H9 (cell line): ENCODE results near the gene HDAC1. TPM values are rescaled to one million over a fixed set of nuclear protein-coding genes. Genes with fewer than 3 reads are reported as not detected.

Experiments used
- DNase-seq: peaks from one replicate; pipeline ENCODE4 v3.0.0-alpha.2; 2017
- H2AFZ ChIP-seq: one replicate; pipeline ENCODE4 v1.6.1; 2013; ENCODE audit warnings: mild to moderate bottlenecking, low read length, control low read depth, moderate library complexity
- H2AK5ac ChIP-seq: 2 replicates; pipeline ENCODE4 v1.6.1; 2013; ENCODE audit warnings: low read length, control low read depth, mixed read lengths; ENCODE audit not compliant: insufficient read length
- H2BK120ac ChIP-seq: one replicate; pipeline ENCODE4 v1.6.1; 2013; ENCODE audit warnings: low read depth, mild to moderate bottlenecking, low read length, control low read depth, inconsistent platforms; ENCODE audit not compliant: poor library complexity, severe bottlenecking
- H2BK12ac ChIP-seq: 2 replicates; pipeline ENCODE4 v1.6.1; 2013; ENCODE audit warnings: low read length, control low read depth, mixed read lengths, low read depth; ENCODE audit not compliant: insufficient read length
- H2BK15ac ChIP-seq: 2 replicates; pipeline ENCODE4 v1.6.1; 2013; ENCODE audit warnings: low read depth, low read length, control low read depth
- H2BK20ac ChIP-seq: one replicate; pipeline ENCODE4 v1.6.1; 2013; ENCODE audit warnings: low read depth, mild to moderate bottlenecking, low read length, control low read depth, inconsistent platforms; ENCODE audit not compliant: poor library complexity, severe bottlenecking
- H2BK5ac ChIP-seq: 2 replicates; pipeline ENCODE4 v1.6.1; 2013; ENCODE audit warnings: low read length, control low read depth, mixed read lengths; ENCODE audit not compliant: insufficient read length
- H3K14ac ChIP-seq: 2 replicates; pipeline ENCODE4 v1.6.1; 2013; ENCODE audit warnings: low read length, control low read depth; ENCODE audit not compliant: insufficient read depth
- H3K18ac ChIP-seq: 2 replicates; pipeline ENCODE4 v1.6.1; 2013; ENCODE audit warnings: low read depth, mild to moderate bottlenecking, mixed read lengths, low read length, control low read depth; ENCODE audit not compliant: insufficient read length
- H3K23ac ChIP-seq: 2 replicates; pipeline ENCODE4 v1.6.1; 2013; ENCODE audit warnings: low read length, control low read depth, mixed read lengths, low read depth; ENCODE audit not compliant: insufficient read length
- H3K23me2 ChIP-seq: 2 replicates; pipeline ENCODE4 v1.6.1; 2013; ENCODE audit warnings: low read depth, mild to moderate bottlenecking, mixed read lengths, low read length, control low read depth; ENCODE audit not compliant: insufficient read length, poor library complexity, severe bottlenecking
- H3K27ac ChIP-seq: 2 replicates; pipeline ENCODE4 v1.5.1; 2013; ENCODE audit warnings: low read length, control low read depth, mixed read lengths, low read depth; ENCODE audit not compliant: insufficient read length
- H3K27me3 ChIP-seq: 2 replicates; pipeline ENCODE4 v1.6.1; 2013; ENCODE audit warnings: low read length, control low read depth, inconsistent platforms; ENCODE audit not compliant: insufficient read depth
- H3K4ac ChIP-seq: 2 replicates; pipeline ENCODE4 v1.6.1; 2013; ENCODE audit warnings: low read depth, mild to moderate bottlenecking, control low read depth, inconsistent platforms, low read length, moderate library complexity
- H3K4me1 ChIP-seq: 2 replicates; pipeline ENCODE4 v1.6.1; 2013; ENCODE audit warnings: low read length, control low read depth, inconsistent platforms; ENCODE audit not compliant: insufficient read depth
- H3K4me2 ChIP-seq: 2 replicates; pipeline ENCODE4 v1.6.1; 2013; ENCODE audit warnings: low read length, control low read depth, mixed read lengths; ENCODE audit not compliant: insufficient read length, insufficient read depth
- H3K56ac ChIP-seq: 2 replicates; pipeline ENCODE4 v1.6.1; 2013; ENCODE audit warnings: low read depth, mild to moderate bottlenecking, mixed read lengths, low read length, control low read depth; ENCODE audit not compliant: insufficient read length
- H3K79me1 ChIP-seq: 2 replicates; pipeline ENCODE4 v1.6.1; 2013; ENCODE audit warnings: low read depth, mild to moderate bottlenecking, moderate library complexity, low read length, control low read depth, inconsistent platforms; ENCODE audit not compliant: insufficient read depth, poor library complexity, severe bottlenecking
- H3K79me2 ChIP-seq: 2 replicates; pipeline ENCODE4 v1.6.1; 2013; ENCODE audit warnings: low read length, control low read depth, inconsistent platforms; ENCODE audit not compliant: insufficient read depth
- H3K9ac ChIP-seq: 2 replicates; pipeline ENCODE4 v1.6.1; 2013; ENCODE audit warnings: low read length, control low read depth, mixed read lengths; ENCODE audit not compliant: insufficient read length; ENCODE audit errors: extremely low read depth
- H3K9me3 ChIP-seq: one replicate; pipeline ENCODE4 v1.6.1; 2013; ENCODE audit warnings: low read depth, low read length, inconsistent platforms; ENCODE audit not compliant: control insufficient read depth
- H3T11ph ChIP-seq: one replicate; pipeline ENCODE4 v1.6.1; 2013; ENCODE audit warnings: mild to moderate bottlenecking, low read length, control low read depth, inconsistent platforms
- H4K20me1 ChIP-seq: one replicate; pipeline ENCODE4 v1.6.1; 2013; ENCODE audit not compliant: control insufficient read depth, insufficient read length, insufficient read depth
- H4K5ac ChIP-seq: 2 replicates; pipeline ENCODE4 v1.6.1; 2013; ENCODE audit warnings: low read depth, mild to moderate bottlenecking, mixed read lengths, low read length, control low read depth; ENCODE audit not compliant: insufficient read length
- H4K8ac ChIP-seq: replicated peaks from 2 replicates; pipeline ENCODE4 v1.6.1; 2013; ENCODE audit warnings: low read length, control low read depth, mixed read lengths, low read depth; ENCODE audit not compliant: insufficient read length
- H4K91ac ChIP-seq: 2 replicates; pipeline ENCODE4 v1.6.1; 2013; ENCODE audit warnings: low read depth, mild to moderate bottlenecking, moderate library complexity, mixed read lengths, low read length, control low read depth; ENCODE audit not compliant: insufficient read length
- H3K27ac Mint-ChIP-seq, 3 experiments: 2 replicates in 2 of 3; 3 replicates in 1 of 3; pipeline ENCODE4 v1.8.0; 2020 to 2021; ENCODE audit warnings: mixed read lengths in 3 of 3, mild to moderate bottlenecking in 1 of 3, moderate library complexity in 1 of 3
- H3K27me3 Mint-ChIP-seq: 2 replicates; pipeline ENCODE4 v1.8.0; 2021; ENCODE audit warnings: low read depth, mild to moderate bottlenecking, moderate library complexity, mixed read lengths
- H3K36me3 Mint-ChIP-seq, 3 experiments: 2 replicates in 2 of 3; 3 replicates in 1 of 3; pipeline ENCODE4 v1.8.0; 2020 to 2021; ENCODE audit warnings: low read depth in 3 of 3, mixed read lengths in 3 of 3; ENCODE audit not compliant: insufficient read depth in 1 of 3
- H3K4me1 Mint-ChIP-seq, 2 experiments: 2 replicates each; pipeline ENCODE4 v1.8.0; 2020; ENCODE audit warnings: mixed read lengths in 2 of 2
- H3K4me3 Mint-ChIP-seq, 2 experiments: 2 replicates in 1 of 2; 3 replicates in 1 of 2; pipeline ENCODE4 v1.8.0; 2020 to 2021; ENCODE audit warnings: mild to moderate bottlenecking in 2 of 2, mixed read lengths in 2 of 2, moderate library complexity in 1 of 2
- H3K9me3 Mint-ChIP-seq, 2 experiments: 2 replicates in 1 of 2; 3 replicates in 1 of 2; pipeline ENCODE4 v1.8.0; 2020; ENCODE audit warnings: mild to moderate bottlenecking in 2 of 2, mixed read lengths in 2 of 2, moderate library complexity in 1 of 2
- WGBS: extraction: QIAGEN DNeasy Blood & Tissue Kit; methylation state at CpG from one replicate; pipeline ENCODE4 v1.1.7; 2013; ENCODE audit warnings: missing lambda C conversion rate, low lambda C conversion rate, mixed read lengths; ENCODE audit not compliant: insufficient read length; ENCODE audit errors: extremely low coverage; 5-methylcytosine and 5-hydroxymethylcytosine counted together
- total RNA-seq: library from RNA; stranded (reverse); gene quantifications from 2 replicates; pipeline ENCODE4 v1.2.1, GENCODE V29; 2021
- TF ChIP-seq, protein P1 (sequence below): fragments of 200-600 bp; sonication (generic); conservative IDR thresholded peaks from 3 replicates; pipeline ENCODE4 v1.8.0; 2021; ENCODE audit warnings: antibody characterized with exemption, mild to moderate bottlenecking

HDAC1 gene
- total RNA-seq, 1 experiment from 2014 or later, result 162 TPM

DNA sequence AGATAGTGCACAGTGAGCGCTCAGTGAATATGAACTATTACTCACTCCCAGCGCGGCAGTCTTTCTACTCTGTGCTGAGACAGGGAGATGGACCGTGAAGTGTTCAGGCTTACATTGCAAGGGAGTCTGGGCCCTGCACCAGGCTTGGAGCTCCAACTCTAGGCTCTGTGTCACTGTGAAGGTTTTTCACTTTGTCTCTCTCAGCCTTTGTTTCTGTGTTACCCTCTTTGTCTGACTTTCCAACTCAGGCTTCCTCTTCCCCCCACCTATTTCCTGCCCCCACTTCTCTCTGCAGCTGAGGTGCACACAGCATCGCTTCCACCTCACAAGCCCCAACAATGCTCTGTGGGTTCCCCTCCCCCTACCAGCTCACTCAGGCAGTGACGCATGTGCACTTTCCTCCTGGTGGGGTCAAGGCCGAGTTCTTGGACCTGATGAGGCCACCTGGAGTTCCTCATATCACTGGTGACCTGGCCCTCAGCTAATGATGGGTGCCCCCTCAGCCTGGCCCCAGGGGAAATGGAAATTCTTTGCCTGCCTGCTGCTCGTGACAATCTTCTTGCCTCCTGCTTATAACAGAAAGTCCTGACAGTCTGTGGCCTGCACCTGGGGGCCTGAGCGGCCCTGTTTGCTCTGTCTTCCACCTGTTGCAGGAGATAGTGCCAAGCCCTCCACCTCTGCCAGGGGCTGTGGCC lies 41.9 kb upstream of the HDAC1 start:
- no peaks in the 10 kb centered on the region for H3K9me3 Mint-ChIP-seq
- Histone ChIP-seq H3K23ac (no peak overlapping the region), H3K27me3 (no peaks in the 10 kb centered on the region; the same call in 1 of the 2 replicates), H2BK20ac (no peak overlapping the region), H3K4me2 (no peak overlapping the region), H3K9me3 (no peaks in the 10 kb centered on the region), H3K4me1 (peaks cover 7% of the 10 kb centered on the region; the same call in 1 of the 2 replicates), H2AK5ac (no peak overlapping the region), H3K79me1 (no peaks in the 10 kb centered on the region), H4K8ac (no peak overlapping the region), H3K79me2 (no peaks in the 10 kb centered on the region), H3K27ac (no peak overlapping the region), H4K91ac (no peak overlapping the region), H3K23me2 (no peaks in the 10 kb centered on the region), H2BK12ac (no peak overlapping the region), H3T11ph (no peak overlapping the region), H2AFZ (peak overlapping the region; percentile 34), H2BK120ac (no peak overlapping the region), H4K20me1 (no peaks in the 10 kb centered on the region), H3K14ac (peak overlapping the region; percentile 23; the same call in 1 of the 2 replicates), H3K9ac (no peak overlapping the region), H3K18ac (peak overlapping the region; percentile 47), H2BK5ac (no peak overlapping the region), H2BK15ac (no peak overlapping the region), H3K4ac (no peak overlapping the region), H4K5ac (no peak overlapping the region), H3K56ac (no peak overlapping the region)
- TF ChIP-seq, protein P1, sequence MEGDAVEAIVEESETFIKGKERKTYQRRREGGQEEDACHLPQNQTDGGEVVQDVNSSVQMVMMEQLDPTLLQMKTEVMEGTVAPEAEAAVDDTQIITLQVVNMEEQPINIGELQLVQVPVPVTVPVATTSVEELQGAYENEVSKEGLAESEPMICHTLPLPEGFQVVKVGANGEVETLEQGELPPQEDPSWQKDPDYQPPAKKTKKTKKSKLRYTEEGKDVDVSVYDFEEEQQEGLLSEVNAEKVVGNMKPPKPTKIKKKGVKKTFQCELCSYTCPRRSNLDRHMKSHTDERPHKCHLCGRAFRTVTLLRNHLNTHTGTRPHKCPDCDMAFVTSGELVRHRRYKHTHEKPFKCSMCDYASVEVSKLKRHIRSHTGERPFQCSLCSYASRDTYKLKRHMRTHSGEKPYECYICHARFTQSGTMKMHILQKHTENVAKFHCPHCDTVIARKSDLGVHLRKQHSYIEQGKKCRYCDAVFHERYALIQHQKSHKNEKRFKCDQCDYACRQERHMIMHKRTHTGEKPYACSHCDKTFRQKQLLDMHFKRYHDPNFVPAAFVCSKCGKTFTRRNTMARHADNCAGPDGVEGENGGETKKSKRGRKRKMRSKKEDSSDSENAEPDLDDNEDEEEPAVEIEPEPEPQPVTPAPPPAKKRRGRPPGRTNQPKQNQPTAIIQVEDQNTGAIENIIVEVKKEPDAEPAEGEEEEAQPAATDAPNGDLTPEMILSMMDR, result no peak
- H3K4me3 Mint-ChIP-seq, result peak overlapping the region in 1 of 2 experiments; percentile 21; a peak in 2 of 5 replicates
- no CpG with 5 or more reads among the region's 9 CpGs for WGBS
- peaks cover 26 to 32% of the 10 kb centered on the region in 2 experiments for H3K4me1 Mint-ChIP-seq
- DNase-seq, result no peak
- peaks cover 2% of the 10 kb centered on the region; the same call in 1 of the 2 replicates for H3K27me3 Mint-ChIP-seq
- H3K36me3 Mint-ChIP-seq, result no peaks in the 10 kb centered on the region
- H3K27ac Mint-ChIP-seq, result peak overlapping the region; percentile 53 to 93 (median 64); a peak in 5 of 7 replicates
